WI38 (cell line): ENCODE results near the gene C17orf114.

Experiments used
- H3K4me3 ChIP-seq: 2 replicates; pipeline ENCODE4 v1.5.1; 2011; ENCODE audit warnings: low read depth, mild to moderate bottlenecking, control low read depth, low read length
- TF ChIP-seq, protein P1 (sequence below): IDR thresholded peaks from 2 replicates; pipeline ENCODE4 v1.5.1; 2012; ENCODE audit warnings: low read depth, mild to moderate bottlenecking, control low read depth, low read length

C17orf114 gene

DNA sequence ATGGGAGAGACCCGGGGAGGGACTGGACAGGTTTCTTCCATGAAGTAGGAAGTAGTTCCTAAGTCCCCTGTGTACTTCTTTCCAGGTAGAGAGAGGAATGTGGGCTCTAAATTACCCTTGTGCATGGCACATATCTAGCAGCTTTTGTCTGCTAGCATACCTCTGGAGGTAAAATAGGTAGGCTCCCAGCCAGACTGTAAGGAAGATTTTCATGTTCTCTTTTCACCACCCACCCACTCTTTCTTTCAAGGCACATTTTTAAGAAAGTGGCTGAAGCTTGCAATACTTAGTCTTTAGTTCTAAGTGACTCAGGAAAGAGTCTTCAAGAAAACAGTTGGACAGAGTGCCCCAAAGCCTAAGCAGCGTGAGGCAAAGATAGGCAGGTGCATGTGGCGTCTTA, 40.2 kb upstream of the C17orf114 start:
- TF ChIP-seq, protein P1, sequence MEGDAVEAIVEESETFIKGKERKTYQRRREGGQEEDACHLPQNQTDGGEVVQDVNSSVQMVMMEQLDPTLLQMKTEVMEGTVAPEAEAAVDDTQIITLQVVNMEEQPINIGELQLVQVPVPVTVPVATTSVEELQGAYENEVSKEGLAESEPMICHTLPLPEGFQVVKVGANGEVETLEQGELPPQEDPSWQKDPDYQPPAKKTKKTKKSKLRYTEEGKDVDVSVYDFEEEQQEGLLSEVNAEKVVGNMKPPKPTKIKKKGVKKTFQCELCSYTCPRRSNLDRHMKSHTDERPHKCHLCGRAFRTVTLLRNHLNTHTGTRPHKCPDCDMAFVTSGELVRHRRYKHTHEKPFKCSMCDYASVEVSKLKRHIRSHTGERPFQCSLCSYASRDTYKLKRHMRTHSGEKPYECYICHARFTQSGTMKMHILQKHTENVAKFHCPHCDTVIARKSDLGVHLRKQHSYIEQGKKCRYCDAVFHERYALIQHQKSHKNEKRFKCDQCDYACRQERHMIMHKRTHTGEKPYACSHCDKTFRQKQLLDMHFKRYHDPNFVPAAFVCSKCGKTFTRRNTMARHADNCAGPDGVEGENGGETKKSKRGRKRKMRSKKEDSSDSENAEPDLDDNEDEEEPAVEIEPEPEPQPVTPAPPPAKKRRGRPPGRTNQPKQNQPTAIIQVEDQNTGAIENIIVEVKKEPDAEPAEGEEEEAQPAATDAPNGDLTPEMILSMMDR, result no peak
- H3K4me3 ChIP-seq, result no peak overlapping the region

DNA sequence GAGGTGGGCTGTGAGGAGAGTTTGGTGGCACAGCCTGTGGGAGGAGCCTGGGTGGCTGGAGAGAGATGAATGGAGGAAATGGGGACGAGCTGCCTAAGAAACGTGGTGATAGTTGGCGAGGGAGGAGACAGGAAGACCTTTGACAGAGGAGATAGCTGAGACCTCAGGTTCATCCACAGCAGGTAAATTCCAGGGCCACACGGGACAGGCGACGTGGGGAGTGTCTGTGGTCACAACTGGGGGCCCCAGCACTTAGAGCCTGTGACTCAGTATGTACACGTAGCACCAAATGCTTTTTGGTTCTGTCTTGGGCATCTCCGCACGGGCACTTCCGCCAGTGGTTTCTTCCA, 38.7 kb upstream of the C17orf114 start:
- peak overlapping the region; percentile 0; the same call in 1 of the 2 replicates for H3K4me3 ChIP-seq
- TF ChIP-seq, protein P1, result no peak

DNA sequence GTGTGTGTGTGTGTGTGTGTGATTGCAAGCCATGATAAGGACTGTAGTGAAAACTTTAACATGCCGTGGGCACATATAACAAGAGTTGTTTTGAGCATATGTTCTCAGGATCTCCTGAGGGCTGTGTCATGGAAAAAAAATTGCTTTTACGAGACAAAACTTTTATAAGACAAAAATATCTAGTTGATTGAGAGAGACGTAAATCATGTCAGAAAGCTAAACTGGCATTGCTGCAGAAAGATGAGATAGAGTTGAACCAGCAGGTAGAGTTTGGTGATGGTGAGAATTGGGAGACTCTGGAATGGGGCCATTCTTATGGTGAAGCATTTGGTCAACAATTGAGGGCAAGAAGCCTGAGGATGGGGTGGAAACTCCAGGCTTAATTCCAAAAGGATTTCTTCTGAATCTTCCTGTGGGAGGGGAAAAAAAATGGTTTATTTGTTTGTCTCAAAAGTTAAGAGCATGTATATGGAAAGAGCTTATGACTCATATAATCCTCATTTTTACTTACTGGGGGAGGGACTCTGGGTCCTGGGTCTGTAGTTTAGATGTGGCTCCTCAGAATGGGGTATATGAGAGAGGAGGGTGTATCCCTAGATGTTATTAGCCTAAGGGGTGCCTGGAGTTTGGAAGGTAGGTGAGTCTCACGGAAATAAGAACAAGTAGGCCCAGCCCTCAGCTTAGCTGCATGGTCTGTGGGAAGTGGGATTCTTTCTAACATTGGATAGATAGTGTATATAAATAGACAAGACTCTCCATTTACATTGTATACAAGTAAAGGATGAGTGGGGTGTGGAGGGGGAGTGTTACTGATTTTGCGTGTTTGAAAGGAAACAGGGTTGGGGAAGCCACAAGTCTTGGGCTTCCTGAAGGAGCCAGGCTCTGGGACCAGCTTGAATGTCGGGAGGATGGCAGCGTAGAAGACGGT, 38.1 kb upstream of the C17orf114 start:
- TF ChIP-seq, protein P1, result no peak
- H3K4me3 ChIP-seq, result peak overlapping the region; percentile 0; the same call in 1 of the 2 replicates

DNA sequence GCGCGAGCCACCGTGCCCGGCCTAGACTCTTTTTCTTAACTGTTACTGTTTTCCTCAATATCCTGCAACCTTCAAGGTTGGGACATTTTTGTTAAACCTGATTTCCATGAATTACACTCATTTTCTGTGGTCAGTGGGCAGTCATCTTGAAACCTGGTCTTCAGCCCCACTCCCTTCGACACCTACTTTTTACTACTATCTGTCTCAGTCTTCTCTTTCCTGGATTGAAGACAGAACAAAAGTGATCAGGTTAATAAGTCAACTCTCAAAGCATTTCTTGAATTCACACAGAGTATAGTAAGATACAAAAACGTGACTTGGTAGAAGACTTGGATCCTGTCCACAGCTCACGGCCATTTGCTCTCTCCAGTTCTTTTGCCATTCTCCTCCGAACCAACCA, 37.1 kb upstream of the C17orf114 start:
- TF ChIP-seq, protein P1, result no peak
- no peak overlapping the region for H3K4me3 ChIP-seq

DNA sequence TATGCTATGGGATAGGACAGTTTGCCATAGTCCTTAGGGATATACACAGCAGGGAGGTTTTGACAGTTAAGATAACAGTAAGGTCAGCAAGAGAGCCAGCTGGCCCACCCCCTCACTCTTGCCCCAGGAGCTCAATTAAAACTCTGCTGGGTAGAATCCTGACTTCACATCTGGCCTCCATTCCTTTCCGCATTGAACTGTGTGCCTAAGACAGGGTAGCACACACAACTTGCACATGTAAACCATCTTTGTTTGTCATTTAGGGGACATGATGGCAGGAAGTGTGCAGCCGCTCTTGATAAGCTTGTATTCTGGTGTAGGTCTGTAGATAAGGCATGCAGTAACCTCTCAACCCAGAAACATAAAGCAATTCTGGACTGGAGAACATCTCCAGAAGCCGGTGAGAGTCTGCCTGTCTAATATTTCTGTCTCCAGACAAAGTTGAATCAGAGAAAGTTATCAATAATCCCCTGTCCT, 36.2 kb upstream of the C17orf114 start:
- no peak overlapping the region for H3K4me3 ChIP-seq
- TF ChIP-seq, protein P1, result no peak

DNA sequence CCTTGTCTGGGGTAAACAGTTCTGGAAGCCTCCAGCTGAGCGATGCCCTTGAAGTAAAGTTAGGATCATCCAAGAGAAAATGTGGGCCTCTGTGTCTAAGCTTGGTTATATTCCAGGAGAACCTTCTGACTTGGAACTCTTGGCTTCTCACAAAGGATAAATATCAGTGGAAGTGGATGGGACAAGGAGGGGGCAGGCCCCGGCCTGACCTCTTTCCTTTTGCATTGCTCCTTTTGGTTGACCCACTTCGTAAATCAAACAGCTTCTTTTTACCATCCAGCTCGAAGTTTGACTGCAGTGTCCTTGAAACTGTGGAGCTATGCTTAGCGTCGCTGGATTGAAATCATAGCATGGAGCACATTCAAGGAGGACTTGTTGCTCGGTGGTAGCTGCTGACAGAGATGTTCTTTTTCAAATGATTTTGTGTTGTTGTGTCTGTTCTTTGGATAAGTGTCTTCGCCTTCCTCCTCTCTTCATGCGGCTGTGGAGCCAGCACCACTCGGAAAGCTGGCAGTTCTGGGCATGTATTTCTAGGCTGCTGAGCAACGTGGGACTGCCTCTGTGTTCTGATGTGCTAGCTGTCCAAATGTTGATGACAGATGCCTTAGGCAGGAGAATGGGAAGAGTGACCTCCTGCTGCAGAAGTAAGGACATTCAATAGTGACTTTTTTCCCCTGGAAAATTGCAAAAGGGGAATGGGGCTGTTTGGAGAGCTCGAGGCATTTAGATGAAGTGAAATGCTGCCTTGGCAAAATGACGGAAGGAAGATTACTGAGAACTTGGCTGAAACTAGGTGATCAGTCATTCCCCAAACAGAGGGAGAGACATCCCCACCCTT, 35.6 kb upstream of the C17orf114 start:
- TF ChIP-seq, protein P1, result no peak
- H3K4me3 ChIP-seq, result no peak overlapping the region

DNA sequence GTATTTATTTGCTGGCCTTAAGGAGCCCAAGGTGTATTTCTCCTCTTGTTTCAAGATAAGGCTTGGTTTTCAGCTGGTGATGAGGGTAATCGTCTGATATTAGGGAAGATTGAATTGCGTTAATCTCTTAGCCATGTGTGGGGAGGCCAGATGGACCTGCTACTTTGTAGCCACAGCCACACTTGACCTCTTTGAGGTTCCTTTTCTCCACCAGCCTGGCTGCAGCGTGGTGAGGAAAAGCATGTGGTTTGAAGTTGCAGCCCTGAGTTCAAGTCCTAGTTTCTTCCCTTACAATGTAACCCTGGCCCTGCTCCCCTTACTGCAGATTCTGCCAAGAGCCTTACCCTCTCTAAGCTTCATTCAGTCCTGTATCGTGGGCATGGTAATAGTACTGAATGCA, 34.1 kb upstream of the C17orf114 start:
- H3K4me3 ChIP-seq, result no peak overlapping the region
- TF ChIP-seq, protein P1, result no peak
